Measurements from ENCODE around the gene KLHL3. TPM values are rescaled to one million over a fixed set of nuclear protein-coding genes. Genes with fewer than 3 reads are reported as not detected.
A peak's percentile ranks its signal among the peaks of the same experiment; 100 is the strongest.

Gene KLHL3
- total RNA-seq, 2 experiments from 2014 or later, result 9.2 to 10.8 TPM

- Mint-ChIP-seq H3K4me3 (no peak overlapping the region), H3K27ac (no peak overlapping the region), H3K36me3 (peaks cover 32% of the 10 kb centered on the region), H3K9me3 (no peaks in the 10 kb centered on the region), H3K4me1 (peaks cover 2% of the 10 kb centered on the region), H3K27me3 (no peaks in the 10 kb centered on the region)
- no peak for DNase-seq
These were observed 29.0 kb downstream of the KLHL3 start for GRCh38 chr5:137706841-137707240.

GRCh38 chr5:137705106-137705505 is 30.8 kb downstream of the KLHL3 start:
- Mint-ChIP-seq H3K27ac (no peak overlapping the region), H3K4me3 (no peak overlapping the region), H3K4me1 (peaks cover 2% of the 10 kb centered on the region), H3K27me3 (no peaks in the 10 kb centered on the region), H3K36me3 (peaks cover 35% of the 10 kb centered on the region), H3K9me3 (no peaks in the 10 kb centered on the region)
- DNase-seq, result no peak

- peaks cover 30% of the 10 kb centered on the region for H3K36me3 Mint-ChIP-seq
- no peak for DNase-seq
- H3K27ac Mint-ChIP-seq, result no peak overlapping the region
- H3K27me3 Mint-ChIP-seq, result no peaks in the 10 kb centered on the region
- no peaks in the 10 kb centered on the region for H3K4me1 Mint-ChIP-seq
- H3K4me3 Mint-ChIP-seq, result no peak overlapping the region
- no peaks in the 10 kb centered on the region for H3K9me3 Mint-ChIP-seq
These were observed 32.3 kb downstream of the KLHL3 start for GRCh38 chr5:137703565-137703964.

GRCh38 chr5:137700282-137700680 is 35.6 kb downstream of the KLHL3 start:
- Mint-ChIP-seq H3K4me3 (no peak overlapping the region), H3K27ac (no peak overlapping the region), H3K36me3 (peaks cover 30% of the 10 kb centered on the region), H3K4me1 (peaks cover 21% of the 10 kb centered on the region), H3K27me3 (no peaks in the 10 kb centered on the region), H3K9me3 (no peaks in the 10 kb centered on the region)
- no peak for DNase-seq

- H3K27ac Mint-ChIP-seq, result no peak overlapping the region
- no peaks in the 10 kb centered on the region for H3K27me3 Mint-ChIP-seq
- DNase-seq, result no peak
- H3K4me1 Mint-ChIP-seq, result peaks cover 27% of the 10 kb centered on the region
- H3K9me3 Mint-ChIP-seq, result no peaks in the 10 kb centered on the region
- no peak overlapping the region for H3K4me3 Mint-ChIP-seq
- peaks cover 31% of the 10 kb centered on the region for H3K36me3 Mint-ChIP-seq
These were observed 36.3 kb downstream of the KLHL3 start for GRCh38 chr5:137699336-137700281.

- H3K9me3 Mint-ChIP-seq, result no peaks in the 10 kb centered on the region
- H3K4me1 Mint-ChIP-seq, result peaks cover 37% of the 10 kb centered on the region
- H3K4me3 Mint-ChIP-seq, result no peak overlapping the region
- peak; percentile 35 for DNase-seq
- no peaks in the 10 kb centered on the region for H3K27me3 Mint-ChIP-seq
- H3K36me3 Mint-ChIP-seq, result peaks cover 31% of the 10 kb centered on the region
- H3K27ac Mint-ChIP-seq, result peak overlapping the region; percentile 88
These were observed 39.4 kb downstream of the KLHL3 start for GRCh38 chr5:137696481-137696880.

GRCh38 chr5:137695651-137696428 is 40.0 kb downstream of the KLHL3 start:
- DNase-seq, result peak; percentile 11
- Mint-ChIP-seq H3K36me3 (peaks cover 31% of the 10 kb centered on the region), H3K4me1 (peaks cover 37% of the 10 kb centered on the region)

GRCh38 chr5:137693951-137694721 is 41.8 kb downstream of the KLHL3 start:
- no peak for DNase-seq
- H3K9me3 Mint-ChIP-seq, result peaks cover 3% of the 10 kb centered on the region
- H3K36me3 Mint-ChIP-seq, result peaks cover 36% of the 10 kb centered on the region
- no peaks in the 10 kb centered on the region for H3K27me3 Mint-ChIP-seq
- H3K27ac Mint-ChIP-seq, result no peak overlapping the region
- H3K4me1 Mint-ChIP-seq, result peaks cover 37% of the 10 kb centered on the region
- no peak overlapping the region for H3K4me3 Mint-ChIP-seq

More at GRCh38 chr5:137695651-137696428, 40.0 kb downstream of the KLHL3 start:
- peak overlapping the region; percentile 22 for H3K4me3 Mint-ChIP-seq
- peak overlapping the region; percentile 88 for H3K27ac Mint-ChIP-seq
- no peaks in the 10 kb centered on the region for H3K9me3 Mint-ChIP-seq
- H3K27me3 Mint-ChIP-seq, result no peaks in the 10 kb centered on the region

GRCh38 chr5:137693307-137693950 is 42.5 kb downstream of the KLHL3 start:
- no peak overlapping the region for H3K27ac Mint-ChIP-seq
- peaks cover 37% of the 10 kb centered on the region for H3K36me3 Mint-ChIP-seq
- H3K9me3 Mint-ChIP-seq, result peaks cover 3% of the 10 kb centered on the region
- no peaks in the 10 kb centered on the region for H3K27me3 Mint-ChIP-seq
- H3K4me3 Mint-ChIP-seq, result no peak overlapping the region
- DNase-seq, result no peak
- peaks cover 37% of the 10 kb centered on the region for H3K4me1 Mint-ChIP-seq

- H3K4me1 Mint-ChIP-seq, result peaks cover 12% of the 10 kb centered on the region
- H3K9me3 Mint-ChIP-seq, result peaks cover 3% of the 10 kb centered on the region
- peaks cover 22% of the 10 kb centered on the region for H3K36me3 Mint-ChIP-seq
- no peak overlapping the region for H3K27ac Mint-ChIP-seq
- no peak for DNase-seq
- no peaks in the 10 kb centered on the region for H3K27me3 Mint-ChIP-seq
- H3K4me3 Mint-ChIP-seq, result no peak overlapping the region
These were observed 46.6 kb downstream of the KLHL3 start for GRCh38 chr5:137689306-137689705.

GRCh38 chr5:137688210-137688840 is 47.6 kb downstream of the KLHL3 start:
- peaks cover 3% of the 10 kb centered on the region for H3K9me3 Mint-ChIP-seq
- H3K4me1 Mint-ChIP-seq, result peaks cover 7% of the 10 kb centered on the region
- peaks cover 26% of the 10 kb centered on the region for H3K36me3 Mint-ChIP-seq
- H3K27me3 Mint-ChIP-seq, result no peaks in the 10 kb centered on the region
- no peak overlapping the region for H3K27ac Mint-ChIP-seq
- no peak overlapping the region for H3K4me3 Mint-ChIP-seq
- DNase-seq, result no peak

- Mint-ChIP-seq H3K4me3 (no peak overlapping the region), H3K27me3 (no peaks in the 10 kb centered on the region), H3K9me3 (peaks cover 3% of the 10 kb centered on the region), H3K4me1 (peaks cover 2% of the 10 kb centered on the region), H3K27ac (no peak overlapping the region), H3K36me3 (peaks cover 17% of the 10 kb centered on the region)
- DNase-seq, result no peak
These were observed 51.1 kb downstream of the KLHL3 start for GRCh38 chr5:137684761-137685160.

- H3K4me1 Mint-ChIP-seq, result peaks cover 2% of the 10 kb centered on the region
- H3K27ac Mint-ChIP-seq, result no peak overlapping the region
- no peaks in the 10 kb centered on the region for H3K27me3 Mint-ChIP-seq
- peaks cover 8% of the 10 kb centered on the region for H3K36me3 Mint-ChIP-seq
- H3K9me3 Mint-ChIP-seq, result no peaks in the 10 kb centered on the region
- DNase-seq, result no peak
- H3K4me3 Mint-ChIP-seq, result no peak overlapping the region
These were observed 54.7 kb downstream of the KLHL3 start for GRCh38 chr5:137681191-137681590.

- H3K27ac Mint-ChIP-seq, result no peak overlapping the region
- H3K27me3 Mint-ChIP-seq, result no peaks in the 10 kb centered on the region
- H3K4me1 Mint-ChIP-seq, result peaks cover 2% of the 10 kb centered on the region
- H3K9me3 Mint-ChIP-seq, result no peaks in the 10 kb centered on the region
- no peak for DNase-seq
- H3K4me3 Mint-ChIP-seq, result no peak overlapping the region
- H3K36me3 Mint-ChIP-seq, result peaks cover 7% of the 10 kb centered on the region
These were observed 56.0 kb downstream of the KLHL3 start for GRCh38 chr5:137679910-137680309.
